ENCODE measurements around the gene PGLYRP1.

DNA sequence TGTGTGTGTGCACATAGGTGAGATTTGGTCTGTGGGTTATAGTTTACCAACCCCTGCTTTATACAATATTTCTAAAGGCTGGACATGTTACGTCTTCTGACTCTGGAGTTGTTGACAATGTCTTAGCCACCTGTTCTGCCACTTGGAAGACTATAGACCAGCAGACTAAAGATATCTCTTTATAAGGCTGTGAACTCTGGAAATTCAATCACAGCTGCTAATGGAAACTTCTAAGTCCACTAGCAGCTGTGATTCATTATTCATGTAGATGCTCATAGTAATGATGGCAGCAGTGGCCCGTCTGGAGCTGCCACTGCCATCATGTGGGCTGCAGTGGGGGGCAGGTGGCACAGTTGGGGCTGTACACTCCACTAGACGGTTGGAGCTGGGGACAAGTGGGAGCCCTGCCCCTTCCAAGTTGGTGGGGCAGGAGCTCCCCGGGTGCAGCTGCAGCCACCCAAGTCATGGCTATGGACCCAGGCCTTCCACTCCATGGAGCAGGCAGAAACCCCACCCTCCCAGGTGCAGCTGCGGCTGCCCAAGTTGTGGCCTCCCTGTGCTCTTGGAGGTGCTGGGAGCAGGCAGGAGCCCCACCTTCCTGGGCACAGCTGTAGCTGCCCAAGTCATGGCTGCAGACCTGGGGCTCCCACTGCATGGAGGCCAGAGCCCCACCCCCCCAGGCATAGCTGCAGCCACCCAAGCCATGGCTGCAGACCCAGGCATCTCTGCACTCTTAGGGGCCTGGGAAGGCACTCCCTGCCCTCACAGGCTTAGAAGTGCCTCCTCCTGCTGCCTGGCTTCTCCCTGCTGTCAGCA is 9.1 kb upstream of the PGLYRP1 start:
- TF ChIP-seq, protein P1, sequence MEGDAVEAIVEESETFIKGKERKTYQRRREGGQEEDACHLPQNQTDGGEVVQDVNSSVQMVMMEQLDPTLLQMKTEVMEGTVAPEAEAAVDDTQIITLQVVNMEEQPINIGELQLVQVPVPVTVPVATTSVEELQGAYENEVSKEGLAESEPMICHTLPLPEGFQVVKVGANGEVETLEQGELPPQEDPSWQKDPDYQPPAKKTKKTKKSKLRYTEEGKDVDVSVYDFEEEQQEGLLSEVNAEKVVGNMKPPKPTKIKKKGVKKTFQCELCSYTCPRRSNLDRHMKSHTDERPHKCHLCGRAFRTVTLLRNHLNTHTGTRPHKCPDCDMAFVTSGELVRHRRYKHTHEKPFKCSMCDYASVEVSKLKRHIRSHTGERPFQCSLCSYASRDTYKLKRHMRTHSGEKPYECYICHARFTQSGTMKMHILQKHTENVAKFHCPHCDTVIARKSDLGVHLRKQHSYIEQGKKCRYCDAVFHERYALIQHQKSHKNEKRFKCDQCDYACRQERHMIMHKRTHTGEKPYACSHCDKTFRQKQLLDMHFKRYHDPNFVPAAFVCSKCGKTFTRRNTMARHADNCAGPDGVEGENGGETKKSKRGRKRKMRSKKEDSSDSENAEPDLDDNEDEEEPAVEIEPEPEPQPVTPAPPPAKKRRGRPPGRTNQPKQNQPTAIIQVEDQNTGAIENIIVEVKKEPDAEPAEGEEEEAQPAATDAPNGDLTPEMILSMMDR (conservative IDR thresholded peaks at IDR 0.05; ENCODE audit: low read depth, low read length), result no peak
- TF ChIP-seq EZH2 (IDR thresholded peaks at IDR 0.05; ENCODE audit: low read length, unreplicated experiment), result no peak
- no peak for TF ChIP-seq EZH2phosphoT487 (IDR thresholded peaks at IDR 0.05; ENCODE audit: borderline replicate concordance, low read length)
